ENCODE data around the gene SYNJ2.

SYNJ2 gene

DNA sequence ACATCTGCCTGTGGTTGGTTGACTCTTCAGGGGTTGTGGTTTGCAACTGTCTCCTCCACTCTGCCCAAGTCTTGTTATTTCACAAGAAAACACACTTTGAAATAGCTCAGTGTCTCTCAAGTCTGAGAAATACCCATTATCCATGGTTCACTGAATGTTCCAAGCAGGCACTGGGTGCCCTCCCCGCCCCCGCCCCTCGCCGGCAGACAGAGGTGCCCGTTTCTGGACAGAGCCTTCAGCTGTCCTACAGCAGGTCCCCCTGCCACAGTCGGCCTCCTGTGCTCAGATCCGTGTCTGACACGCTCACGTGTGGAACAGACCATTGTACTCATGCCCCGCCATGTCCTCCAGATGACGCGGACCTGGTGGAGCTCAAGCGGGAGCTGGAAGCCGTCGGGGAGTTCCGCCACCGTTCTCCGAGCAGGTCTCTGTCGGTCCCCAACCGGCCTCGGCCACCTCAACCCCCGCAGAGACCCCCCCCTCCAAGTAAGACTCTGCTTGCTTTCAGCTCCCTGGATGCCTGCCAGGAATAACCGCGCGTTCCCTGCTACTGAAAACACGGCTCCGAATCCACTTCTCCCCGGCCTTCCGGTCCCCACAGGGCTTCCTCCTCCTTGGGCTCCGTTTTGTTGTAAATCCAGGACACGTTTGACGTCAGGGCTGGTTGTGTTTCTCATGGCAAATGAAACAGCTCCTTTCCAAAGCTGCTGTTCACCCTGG lies 105.0 kb downstream of the SYNJ2 start:
- no peak for DNase-seq

DNA sequence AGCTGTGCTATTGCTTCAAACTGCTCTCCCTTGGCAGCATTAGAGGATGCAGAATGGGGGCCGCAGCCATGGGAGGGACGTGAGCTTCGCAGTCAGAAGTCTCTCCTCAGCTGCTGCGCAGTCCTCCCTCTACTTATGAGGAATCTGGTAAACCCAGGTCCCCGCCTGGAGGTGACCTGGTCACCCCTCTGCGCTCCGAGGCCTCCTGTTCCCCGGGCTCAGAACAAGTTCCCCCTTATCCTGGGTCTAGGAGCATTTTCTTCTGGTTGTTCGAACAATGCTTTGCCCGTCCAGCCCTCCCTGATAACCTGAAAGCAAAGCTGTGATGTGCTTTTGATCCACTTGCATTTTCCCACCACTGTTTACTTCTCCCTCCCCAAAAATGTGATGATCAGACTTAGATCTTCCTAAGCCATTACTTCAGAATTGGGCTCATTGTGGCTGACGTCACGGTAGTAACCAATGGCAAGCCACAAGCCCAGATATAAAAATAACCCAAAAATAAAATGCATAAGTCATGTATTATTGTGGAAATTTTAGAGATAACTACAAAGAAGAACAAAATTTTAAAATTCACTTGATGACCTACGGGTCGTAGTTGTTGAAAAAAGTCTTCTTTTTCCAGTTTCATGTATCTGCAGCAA lies 105.7 kb downstream of the SYNJ2 start:
- DNase-seq = no peak

GRCh38 chr6:158092806-158093205 lies 111.1 kb downstream of the SYNJ2 start:
- no peak for DNase-seq

DNA sequence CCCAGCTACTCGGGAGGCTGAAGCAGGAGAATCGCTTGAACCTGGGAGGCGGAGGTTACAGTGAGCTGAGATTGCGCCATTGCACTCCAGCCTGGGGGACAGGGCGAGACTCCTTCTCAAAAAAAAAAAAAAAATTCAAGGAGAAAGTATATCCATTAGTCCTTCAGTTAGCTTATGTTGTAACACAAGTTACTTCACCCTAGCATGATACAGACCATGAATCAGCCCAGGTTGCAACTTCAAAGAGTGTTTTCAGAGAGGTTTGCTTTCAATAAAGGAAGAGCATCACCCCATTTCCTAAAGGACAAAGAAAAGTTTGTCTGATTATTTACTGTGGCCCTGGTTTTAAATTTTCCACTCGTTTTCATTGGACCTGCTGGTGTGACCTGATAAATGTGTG lies 113.4 kb downstream of the SYNJ2 start:
- DNase-seq = no peak

DNA sequence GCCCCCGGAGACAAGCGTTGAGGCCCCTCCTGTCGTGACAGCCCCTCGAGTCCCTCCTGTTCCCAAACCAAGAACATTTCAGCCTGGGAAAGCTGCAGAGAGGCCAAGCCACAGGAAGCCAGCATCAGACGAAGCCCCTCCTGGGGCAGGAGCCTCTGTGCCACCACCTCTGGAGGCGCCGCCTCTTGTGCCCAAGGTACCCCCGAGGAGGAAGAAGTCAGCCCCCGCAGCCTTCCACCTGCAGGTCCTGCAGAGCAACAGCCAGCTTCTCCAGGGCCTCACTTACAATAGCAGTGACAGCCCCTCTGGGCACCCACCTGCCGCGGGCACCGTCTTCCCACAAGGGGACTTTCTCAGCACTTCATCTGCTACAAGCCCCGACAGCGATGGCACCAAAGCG lies 114.0 kb downstream of the SYNJ2 start:
- DNase-seq = no peak

DNA sequence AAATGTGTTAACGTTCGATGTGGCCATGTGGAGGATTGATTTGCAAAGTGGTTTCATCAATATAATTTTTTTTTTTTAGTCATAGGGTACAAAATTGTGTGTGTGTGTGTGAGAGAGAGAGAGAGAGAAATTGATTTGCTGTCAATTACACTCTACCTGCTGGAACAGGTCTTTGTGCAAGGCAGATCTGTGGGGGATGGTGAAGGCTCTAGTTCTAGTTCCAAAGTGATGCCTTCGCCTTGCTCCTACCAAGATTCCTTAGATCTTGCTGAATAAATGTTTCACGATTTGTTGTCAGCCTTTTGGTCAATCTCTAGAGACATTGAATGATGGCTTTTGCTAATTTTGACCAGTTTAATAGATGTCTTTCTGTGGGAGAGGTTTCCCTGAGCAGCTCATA lies 121.6 kb downstream of the SYNJ2 start:
- no peak for DNase-seq

DNA sequence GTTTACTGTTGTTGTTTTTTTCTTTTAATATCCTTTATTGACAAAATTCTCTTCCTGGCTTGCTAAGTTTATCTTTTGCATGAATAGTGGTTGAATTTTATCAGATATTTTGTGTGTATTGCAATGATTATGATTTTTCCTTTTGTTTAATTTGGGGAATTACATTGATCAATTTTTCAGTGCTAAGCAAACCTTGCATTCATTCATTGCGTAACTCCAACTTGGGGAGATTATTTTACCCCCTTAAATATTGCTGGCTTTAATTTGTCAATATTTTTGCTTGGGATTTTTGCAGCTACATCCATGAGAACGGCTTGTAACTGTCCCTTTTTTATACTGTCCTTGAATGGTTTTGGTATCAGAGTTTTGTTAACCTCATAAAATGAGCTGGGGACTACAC lies 123.0 kb downstream of the SYNJ2 start:
- DNase-seq = no peak

GRCh38 chr6:158109748-158110147 lies 128.1 kb downstream of the SYNJ2 start:
- no peak for DNase-seq

DNA sequence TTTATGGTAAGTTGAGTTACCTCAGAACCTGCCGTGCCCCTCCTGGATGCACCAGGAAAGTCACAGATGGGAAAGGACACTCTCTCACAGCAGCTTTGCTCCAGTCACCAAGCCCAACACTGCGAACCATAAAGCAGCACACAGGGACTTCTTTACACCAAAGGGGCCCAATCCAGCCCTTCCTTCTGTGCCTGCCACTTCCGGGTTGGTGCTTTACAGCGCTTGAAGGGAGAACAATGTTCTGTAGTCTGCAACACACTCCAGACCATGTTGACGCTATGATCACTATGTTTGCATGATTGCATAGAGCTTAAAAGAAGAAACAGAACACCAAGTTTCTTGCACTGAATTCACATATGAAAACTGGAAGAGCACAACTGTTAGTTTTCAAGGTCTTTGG lies 129.3 kb downstream of the SYNJ2 start:
- no peak for DNase-seq

DNA sequence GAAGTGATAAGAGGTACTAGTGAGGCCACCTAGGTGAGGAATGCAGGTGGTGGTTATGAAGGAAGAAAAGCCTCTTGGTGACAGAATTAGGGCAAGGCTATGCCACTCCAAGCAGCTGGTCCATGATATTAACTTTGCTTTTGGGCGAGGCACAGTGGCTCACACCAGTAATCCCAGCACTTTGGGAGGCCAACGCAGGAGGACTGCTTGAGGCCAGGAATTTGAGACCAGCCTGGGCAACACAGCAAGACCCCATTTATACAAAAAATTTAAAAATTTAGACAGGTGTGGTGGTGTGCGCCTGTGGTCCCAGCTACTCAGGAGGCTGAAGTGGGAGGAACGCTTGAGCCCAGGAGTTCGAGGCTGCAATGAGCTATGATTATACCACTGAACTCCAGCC lies 130.3 kb downstream of the SYNJ2 start:
- DNase-seq = no peak

- no peak for DNase-seq
These were observed 132.1 kb downstream of the SYNJ2 start for GRCh38 chr6:158113802-158114201.

- DNase-seq = no peak
These were observed 133.4 kb downstream of the SYNJ2 start for GRCh38 chr6:158115102-158115501.

DNA sequence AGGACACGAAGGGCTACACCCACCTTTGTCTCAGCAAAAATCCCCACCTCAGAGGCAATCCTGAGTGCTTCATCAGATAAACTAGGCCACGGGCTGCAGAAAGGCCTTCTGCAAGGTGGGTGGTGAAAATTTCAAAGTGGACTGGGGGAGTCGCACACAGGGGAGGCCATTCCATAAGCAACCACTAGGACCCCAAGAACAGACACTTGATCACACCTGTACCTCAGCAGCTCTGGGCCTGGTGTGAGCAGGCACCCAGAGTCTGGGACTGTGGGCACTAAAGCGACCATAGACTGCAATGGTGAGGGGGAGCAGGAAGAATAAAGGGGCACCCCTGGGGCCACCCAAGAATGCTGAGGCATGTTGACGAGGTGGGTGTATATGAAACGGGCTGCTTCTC lies 133.8 kb downstream of the SYNJ2 start:
- no peak for DNase-seq

GRCh38 chr6:158118886-158119285 lies 137.2 kb downstream of the SYNJ2 start:
- no peak for DNase-seq

DNA sequence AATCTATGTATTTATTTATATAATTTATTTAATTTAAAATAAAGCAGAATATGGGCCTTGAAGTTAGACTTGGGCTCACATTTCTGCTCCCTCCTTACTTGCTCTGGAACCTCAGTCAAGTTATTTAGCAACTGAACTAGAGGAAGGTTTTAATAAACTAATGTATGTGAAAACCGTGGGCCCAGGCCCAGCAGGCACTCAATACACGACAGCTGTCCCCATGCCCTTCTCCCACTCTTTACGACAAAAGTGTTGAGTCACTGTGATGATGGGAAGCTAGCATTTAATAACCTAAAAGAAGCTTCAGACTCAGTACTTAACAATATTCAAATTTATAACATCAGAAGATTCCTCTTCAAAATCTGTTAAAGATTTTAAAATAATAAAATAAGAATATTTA lies 139.7 kb downstream of the SYNJ2 start:
- DNase-seq = no peak

GRCh38 chr6:158122048-158122447 lies 140.4 kb downstream of the SYNJ2 start:
- no peak for DNase-seq

DNA sequence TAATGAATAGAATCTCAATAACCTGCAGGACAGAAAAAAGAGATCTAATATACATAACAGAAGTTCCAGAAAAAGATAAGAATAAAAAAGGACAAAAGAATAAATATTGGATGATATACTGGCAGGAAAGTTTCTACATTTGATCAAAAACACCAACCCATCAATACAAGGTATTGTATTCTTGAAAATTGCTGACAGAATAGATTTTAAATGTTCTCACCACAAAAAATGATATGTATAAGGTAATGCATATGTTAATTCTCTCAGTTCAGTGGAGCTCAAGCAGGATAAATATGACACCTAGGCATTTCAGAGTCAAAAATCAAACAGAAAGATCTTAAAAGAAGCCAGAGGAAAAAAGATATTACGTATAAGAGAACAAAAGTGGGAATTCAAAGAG lies 142.6 kb downstream of the SYNJ2 start:
- DNase-seq = no peak

- no peak for DNase-seq
These were observed 143.6 kb downstream of the SYNJ2 start for GRCh38 chr6:158125271-158125670.

DNA sequence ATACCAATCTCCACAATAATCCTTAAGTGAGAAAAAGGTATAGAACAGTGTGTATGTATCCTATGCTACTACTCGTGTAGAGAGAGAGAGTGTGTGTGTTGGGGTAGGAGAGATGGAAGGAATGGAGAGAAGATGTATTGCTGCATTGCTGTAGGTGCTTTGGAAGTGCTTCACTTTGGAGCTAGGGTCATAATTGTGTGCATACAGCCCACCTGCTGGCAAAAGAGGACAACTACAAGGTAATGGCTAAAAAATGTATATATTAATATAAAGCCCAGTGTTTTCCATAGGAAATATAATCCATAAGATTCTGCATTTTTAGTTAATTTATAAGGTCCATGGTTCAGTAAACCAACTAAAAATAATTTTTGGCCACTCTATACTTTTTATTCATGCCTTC lies 150.3 kb downstream of the SYNJ2 start:
- DNase-seq = no peak

DNA sequence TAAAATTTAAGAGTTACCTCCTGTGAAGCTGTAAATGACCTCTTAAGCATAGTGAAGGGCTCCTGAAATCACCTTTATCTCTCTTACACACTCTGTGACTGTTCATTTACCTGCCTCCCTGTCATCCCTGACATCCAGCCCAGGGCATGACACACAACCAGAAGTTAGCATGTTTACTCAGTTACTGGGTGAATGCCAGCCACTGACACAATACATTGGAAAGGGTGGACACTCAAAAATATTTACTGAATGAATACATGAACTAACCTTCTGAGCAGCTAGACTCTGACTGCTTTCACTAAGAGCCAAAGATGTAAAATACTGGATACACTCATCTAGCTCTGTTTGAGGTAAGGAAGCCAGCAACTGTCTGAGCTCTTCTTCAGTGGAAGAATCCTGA lies 161.1 kb downstream of the SYNJ2 start:
- DNase-seq = no peak

GRCh38 chr6:158143700-158144099 lies 162.0 kb downstream of the SYNJ2 start:
- DNase-seq = no peak

Data from NCI-H187 treated with DMSO at 0.1 percent for 48 hours (cell line).